Dermis microvascular lymphatic vessel endothelial cell (primary cell): ENCODE results near the gene COG7. TPM values are rescaled to one million over a fixed set of nuclear protein-coding genes. Genes with fewer than 3 reads are reported as not detected.
"Not testable (repeated sequence)": the region's sequence is repeated elsewhere in the genome, so short reads cannot be mapped to it uniquely, and the experiment has no call there.

Experiments
- DNase-seq, 2 donors: peaks; one replicate each; pipeline versions ENCODE4 v3.0.0 to v3.0.0-alpha.2; 2010; ENCODE audit warnings: low read depth in 2 of 2
- total RNA-seq: library from RNA; depleted of rRNA; stranded (reverse); fragments of >200 nt; gene quantifications from 2 replicates; pipeline ENCODE4 v1.2.1, GENCODE V29; 2014

COG7 gene
- 7.6 and 13.7 TPM in 2 replicates for total RNA-seq

DNA sequence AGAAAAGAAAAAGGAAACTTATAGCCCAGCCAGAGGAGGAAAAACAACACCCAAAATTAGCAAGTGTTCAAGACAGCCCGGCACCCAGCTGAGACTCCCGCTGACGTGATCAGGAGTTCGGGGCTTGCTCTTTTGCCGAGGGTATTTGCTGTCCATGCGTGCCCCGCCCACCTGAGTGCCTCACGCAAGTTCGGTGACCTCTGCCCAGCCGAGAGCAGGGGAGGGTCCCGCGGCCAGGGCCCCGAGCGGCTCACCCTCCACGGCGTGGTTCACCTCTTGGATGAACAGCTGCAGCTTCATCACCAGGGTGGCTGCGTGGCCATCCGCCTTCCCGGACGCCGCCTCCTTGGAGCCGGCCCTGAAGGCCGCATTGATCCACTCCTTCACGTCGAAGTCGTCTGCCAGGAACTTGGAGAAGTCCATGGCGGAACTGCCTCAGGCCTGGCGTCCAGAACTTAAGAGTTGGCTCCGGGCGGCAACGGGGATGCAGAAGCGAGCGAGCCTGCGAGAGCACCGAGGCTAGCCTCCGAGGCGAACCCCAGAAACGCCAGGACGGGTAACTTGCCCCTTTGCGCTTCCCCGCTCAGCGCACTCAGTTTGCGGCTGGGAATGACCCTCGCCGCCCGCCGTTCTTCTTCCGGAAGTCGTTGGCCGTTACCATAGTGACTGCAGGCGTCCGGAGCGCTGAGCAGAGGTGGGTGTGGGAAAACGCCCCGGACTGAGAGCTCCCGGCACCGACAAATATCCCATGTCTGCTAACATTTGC is at the start of gene COG7:
Gene COG7, minus strand, starts transcription at position 618 of the 766 bp plus-strand sequence. Its CDS starts 195 bp downstream, at position 423.
- peak; percentile 80 to 89 for DNase-seq

DNA sequence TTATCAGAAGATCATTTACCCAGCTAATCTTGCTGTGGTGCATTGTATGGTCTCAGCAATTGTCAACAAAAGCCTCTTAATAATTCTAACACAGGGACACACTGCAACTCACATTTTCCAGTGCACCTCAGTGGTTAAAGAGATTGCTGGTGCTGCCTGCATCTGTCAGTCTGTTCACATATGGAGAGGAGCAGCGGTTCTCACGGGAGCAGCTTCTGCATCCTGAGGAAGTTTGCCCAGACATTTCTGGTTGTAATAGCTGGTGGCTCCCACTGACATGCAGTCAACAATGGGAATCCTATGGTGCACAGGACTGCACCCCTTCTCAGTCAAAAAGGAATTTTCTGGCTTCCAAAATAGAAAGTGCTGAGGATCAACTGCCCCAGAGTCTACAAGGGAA is 49.5 kb upstream of the COG7 start:
- DNase-seq = peak; percentile 36 to 80

DNA sequence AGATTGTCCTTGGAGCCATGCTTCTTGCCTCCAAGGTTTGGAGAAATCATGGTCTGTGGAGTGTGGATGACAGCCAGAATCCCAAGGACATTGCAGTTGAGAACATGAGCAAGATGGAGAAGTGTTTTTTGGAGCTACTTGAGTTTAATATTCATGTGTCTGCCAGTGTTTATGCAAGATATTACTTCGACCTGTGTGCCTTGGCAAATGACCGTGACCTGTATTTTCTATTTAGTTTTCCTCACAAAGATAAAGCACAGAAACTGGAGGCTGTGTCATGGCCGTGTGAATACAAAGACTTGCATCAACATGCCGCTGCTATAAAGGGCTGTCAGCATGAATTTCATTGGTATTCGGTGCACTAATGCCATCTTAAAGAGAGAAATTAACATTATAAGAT is 48.3 kb upstream of the COG7 start:
- DNase-seq = no peak

DNA sequence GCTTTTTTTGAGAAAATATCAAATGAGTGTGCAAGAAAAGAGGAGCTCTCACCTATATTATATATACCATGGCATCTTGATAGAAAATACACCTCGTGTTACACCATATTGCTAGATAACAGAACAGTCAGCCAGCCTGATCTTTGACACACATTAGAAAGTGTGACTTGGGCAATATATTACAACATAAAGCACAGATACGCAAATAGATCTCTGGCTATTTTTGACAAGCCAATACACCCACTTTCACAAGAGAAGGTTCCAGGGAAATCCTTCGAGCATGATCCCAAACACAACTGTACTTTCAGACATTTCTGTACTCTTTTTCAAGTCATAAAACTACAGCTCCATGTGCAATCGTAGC is 47.9 kb upstream of the COG7 start:
- no peak for DNase-seq

DNA sequence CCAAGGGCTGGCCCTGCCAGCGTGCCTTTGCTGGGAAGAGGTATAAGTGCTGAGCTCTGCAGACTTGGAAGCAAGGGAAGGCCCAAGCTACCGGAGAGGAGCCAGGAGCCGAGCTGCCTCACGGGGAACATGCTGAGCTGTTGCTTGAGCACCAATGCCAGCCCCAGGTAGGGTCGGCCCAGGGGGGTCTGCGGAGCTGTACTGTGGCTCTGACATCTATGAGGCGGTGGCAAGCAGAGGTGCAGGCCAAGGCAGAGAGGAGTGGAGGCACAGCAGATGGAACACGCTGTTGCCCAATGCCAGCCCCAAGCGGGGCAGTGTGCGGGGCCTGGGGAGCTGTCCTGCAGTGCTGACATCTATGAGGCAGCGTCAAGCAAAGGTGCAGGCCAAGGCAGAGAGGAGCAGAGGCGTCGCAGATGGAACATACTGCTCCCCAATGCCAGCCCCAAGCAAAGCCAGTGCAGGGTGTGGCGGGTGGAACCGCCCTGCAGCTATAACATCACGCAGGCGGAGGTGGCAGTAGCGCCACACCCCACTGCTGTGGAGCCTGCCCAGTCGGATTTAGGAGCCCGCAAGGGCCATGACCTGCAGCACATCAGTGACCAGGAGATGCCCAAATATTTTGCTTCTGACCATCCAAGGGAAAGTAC is 47.3 kb upstream of the COG7 start:
- DNase-seq = no peak

DNA sequence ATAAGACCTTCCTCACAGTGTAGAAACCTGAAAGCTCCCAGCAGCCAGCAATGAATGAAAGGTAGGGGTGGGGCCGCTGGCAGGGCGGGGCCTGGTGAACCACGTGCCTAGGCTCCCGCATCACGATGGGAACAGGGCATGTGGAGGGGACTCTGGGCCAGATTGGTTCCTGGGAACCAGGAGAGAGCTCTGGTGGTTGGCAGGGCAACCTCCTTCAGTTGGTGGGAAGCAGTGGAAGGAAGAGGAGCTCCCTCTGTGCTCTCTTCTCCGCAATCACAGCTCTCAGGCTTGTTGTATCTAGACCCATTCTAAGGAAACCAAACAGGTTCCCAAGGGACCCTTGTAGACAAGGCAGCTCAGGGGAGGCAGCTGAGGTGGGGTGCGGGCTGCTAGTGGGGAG is 46.8 kb upstream of the COG7 start:
- no peak for DNase-seq

DNA sequence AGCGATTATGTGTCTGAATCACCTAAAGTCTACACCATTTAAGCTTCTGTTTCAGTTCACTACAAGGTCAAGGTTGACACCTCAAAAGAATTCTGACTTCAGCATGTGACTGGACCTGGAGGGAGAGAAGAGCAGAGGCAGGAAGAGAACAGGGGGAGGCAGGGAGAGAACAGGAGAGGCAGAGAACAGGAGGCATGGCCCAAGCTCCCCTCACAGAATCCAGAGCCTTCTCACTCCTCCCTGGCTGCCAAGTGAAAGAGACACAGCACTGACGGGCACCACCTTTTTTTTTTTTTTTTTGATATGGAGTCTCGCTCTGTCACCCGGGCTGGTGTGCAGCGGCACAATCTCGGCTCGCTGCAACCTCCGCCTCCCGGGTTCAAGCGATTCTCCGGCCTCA is 45.9 kb upstream of the COG7 start:
- no peak for DNase-seq

DNA sequence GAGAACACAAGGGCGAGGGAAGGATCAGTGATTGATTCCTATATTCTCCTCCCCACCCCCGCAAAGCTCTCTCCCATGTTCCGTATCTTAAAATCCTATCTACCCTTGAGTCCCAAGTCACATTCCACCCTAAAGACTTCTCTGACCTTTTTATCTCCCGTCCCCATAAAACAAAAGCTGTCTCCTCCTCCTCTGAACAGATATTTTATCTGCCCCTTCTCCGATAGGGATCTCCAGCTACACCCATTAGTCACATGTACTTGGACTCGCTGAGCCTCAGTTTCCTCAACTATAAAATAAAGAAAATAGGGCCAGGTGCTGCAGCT is 44.5 kb upstream of the COG7 start:
- DNase-seq = no peak

DNA sequence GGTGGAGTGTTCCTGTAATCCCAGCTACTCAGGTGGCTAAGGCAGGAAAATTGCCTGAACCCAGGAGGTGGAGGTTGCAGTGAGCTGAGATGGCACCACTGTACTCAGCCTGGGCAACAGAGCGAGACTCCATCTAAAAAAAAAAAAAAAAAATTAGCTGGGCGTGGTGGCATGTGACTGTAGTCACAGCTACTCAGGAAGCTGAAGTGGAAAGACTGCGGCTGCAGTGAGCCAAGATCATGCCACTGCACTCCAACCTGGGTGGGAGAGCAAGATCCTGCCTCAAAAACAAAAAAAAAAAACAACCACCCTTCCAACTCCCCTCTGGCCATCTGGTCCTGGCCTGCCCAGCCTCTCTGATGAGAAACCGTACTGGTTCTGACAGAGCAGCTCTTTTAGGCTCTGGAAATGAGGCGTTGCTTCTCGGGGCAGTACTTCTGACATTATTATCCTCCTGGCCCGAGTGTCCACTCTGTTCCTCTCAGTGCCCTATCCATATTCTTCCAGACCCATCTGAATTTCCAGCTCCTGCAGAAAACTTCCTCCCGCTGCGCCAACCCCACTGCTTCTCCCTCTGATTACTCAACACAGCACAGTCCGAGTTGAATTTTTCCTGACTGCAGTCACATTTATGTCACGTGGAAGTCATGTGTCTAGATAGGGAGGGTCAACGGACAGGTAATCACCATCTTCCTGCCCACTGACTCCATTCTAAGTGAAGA is 44.0 kb upstream of the COG7 start:
- peak; percentile 55 to 66 for DNase-seq

DNA sequence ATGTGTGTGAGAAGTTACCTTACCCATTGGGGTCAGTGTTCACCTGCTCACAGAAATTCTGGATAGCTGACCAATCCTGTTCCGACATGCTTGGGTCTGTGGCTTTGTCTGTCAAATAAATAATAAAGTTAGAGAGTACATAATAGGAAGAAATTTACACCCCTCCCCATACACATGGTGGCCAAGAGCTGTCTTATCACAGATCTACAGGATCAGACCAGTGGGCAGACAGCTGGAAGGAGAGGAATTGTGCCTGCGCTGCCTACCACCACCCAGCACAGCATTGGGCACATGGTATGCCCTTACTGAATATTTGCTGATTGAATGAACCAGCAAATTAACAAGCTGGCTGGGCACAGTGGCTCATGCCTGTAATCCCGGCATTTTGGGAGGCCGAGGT is 42.7 kb upstream of the COG7 start:
- no peak for DNase-seq

DNA sequence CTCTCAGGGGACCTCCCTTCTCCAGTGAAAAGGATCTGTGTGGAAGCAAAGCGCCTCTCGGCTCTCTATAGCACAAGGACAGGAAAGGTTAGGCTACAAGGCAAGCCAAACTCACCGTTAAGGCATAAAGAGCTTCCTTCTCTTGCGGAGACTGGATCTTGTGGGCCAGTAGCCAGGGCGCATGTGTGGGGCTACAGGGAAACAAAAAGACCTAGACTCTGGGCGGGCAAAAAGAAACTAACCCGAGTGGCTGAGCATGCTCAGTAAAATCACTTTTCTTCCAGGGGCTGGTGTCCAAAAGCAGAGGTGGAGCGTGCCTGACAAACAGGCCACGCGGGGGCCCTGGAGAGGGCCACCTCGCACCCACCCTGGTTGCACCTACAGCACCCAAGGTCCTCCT is 41.2 kb upstream of the COG7 start:
- DNase-seq = no peak

DNA sequence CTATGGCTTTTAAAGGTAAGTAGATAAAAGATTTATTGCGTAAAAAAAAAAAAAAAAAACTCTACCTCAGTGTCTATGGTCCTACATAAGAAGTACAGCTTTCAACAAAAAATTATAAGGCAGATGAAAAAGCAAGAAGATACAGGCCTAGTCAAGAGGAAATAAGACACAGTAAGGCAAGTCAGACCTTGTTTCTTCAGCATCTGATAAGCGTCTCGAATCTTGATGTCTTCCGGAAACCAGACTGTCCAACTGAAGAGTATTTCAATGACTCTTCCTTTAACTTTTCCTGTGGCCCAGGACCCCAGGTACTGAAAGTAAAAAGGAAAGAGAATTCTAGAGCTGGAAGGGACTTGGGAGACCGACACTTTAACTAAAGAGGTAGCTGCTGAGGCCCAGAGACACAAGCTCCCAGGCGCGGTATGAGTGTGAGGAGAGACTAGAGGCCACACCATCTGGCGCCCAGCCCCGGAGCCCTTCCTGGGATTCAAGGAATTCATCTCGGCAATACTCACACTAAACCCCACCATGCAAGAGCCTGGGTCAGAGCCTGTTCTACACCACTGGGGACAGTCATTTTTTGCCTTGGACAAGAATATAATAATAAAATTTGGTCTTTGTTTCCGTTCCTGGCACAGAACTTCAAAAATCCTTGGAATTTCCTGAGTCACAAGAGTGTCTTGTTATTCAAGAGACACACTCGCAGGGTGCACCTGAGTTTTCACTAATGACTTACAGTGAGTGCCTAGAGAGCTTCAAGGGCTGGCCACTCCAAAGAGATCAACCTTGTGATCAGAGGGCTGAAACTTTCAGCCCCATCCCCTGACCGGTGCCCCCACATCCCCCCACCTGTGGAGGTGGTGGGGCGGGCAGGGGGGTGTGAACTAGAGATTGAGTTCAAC is 38.8 kb upstream of the COG7 start:
- DNase-seq = peak in 1 of 2 donors; percentile 48

DNA sequence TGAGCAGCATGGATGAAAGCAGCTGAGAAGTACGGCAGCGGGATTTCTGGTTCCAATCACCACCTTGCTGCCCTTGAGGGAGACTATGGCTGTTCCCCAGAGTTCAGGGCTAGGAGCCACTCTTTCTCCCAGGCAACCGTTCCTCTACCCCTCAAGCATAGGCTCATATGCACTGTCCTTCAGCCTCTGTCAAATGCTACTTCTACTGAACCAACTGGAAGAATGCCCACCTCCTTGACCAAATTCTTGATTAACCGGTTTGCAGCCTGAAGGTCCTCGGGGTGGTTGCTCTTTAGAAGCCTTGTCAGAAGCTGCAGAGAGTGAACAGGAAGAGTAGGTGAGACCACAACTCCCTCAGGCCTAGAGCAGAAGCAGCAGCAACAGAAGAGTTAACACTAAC is 33.5 kb upstream of the COG7 start:
- no peak for DNase-seq

DNA sequence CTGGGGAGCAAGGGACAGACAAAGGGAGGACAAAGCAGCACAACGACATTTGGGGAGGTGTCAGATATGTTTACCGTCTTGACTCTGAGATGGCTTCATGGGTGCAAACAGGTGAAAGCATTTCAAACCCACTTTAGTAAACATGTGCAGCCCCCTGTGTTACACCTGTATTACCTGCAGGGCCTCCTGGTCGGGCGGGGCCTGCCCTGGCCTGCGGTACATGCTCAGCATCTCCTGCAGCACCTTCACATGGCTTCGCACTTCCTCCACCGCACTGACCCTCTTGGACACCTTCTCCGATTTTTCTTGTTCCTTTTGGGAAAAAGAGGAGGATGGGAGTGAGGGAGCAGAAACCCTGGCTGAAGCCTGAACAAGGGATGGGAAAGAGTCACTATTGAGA is 32.9 kb upstream of the COG7 start:
- DNase-seq = no peak

DNA sequence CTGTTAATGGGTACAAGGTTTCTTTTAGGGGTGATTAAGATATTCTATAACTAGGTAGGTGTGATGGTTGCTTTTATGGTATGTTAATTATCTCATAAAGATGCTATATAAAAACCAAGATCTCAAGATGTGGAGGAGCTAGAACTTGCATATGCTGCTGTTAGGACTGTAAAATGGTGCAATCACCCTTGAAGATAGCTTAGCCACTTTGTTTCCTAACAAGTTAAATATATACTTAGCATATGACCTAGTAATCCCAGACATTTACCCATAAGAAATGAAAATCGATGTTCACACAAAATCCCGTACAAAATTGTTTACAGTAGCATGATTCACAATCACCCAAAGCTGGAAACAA is 32.2 kb upstream of the COG7 start:
- no peak for DNase-seq

DNA sequence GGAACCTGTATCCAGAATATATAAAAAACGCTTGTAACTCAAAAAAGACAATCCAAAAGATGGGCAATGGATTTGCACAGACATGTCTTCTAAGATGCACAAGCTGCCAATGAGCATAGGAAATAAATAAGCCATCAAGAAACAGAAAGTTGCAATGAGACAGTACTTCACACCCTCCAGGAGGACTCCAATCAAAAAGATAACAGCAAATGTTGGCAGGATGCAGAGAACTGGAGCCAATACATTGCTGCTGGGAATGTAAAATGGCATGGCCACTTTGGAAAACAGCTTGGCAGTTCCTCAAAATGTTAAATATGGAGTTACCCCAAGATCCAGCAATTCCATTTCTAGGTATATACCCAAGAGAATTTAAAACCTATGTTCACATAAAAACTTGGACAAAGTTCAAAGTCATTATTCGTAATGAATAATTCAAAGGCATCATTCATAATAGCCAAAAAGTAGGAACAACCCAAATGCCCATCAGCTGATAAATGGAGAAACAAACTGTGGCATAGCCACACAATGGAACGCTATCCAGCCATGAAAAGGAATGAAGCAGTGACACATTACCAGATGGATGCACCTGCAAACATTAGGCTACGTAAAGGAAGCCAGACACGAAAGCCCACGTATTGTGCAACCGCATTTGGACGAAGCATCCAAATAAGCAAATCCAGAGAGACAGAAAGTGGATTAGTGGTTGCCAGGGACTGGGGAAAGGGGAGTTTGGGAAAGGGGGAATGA is 31.7 kb upstream of the COG7 start:
- no peak for DNase-seq

DNA sequence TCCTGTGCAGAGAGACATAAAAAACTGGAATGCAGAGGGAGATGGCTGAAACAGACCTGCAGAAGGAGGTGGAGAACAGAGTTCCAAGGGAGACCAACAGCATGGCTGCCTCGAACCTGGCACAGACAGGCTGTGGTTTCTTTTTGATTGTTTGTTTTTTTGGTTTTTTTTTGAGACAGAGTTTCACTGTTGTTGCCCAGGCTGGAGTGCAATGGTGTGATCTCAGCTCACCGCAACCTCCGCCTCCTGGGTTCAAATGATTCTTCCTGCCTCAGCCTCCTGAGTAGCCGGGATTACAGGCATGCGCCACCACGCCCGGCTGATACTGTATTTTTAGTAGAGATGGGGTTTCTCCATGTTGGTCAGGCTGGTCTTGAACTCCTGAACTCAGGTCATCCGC is 30.5 kb upstream of the COG7 start:
- not testable (repeated sequence) for DNase-seq

DNA sequence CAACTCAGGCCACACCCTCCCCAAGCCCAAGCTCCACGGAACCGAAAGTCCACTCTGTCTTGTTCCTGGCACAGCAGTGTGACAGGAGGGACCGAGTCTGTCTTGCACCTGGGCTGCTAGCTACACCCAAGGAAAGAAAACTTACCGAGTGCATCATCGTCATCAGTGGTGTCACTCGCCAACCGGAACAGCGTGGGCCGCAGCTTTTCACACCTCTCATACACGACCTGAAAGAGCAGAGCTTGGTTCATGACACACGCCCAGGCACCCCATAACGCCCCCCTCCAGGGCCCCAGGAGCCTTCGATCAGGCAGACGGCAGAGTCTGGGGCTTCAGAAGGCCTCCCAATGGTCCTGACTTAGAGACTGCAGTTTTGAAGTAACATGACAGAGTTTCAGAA is 29.8 kb upstream of the COG7 start:
- no peak for DNase-seq

DNA sequence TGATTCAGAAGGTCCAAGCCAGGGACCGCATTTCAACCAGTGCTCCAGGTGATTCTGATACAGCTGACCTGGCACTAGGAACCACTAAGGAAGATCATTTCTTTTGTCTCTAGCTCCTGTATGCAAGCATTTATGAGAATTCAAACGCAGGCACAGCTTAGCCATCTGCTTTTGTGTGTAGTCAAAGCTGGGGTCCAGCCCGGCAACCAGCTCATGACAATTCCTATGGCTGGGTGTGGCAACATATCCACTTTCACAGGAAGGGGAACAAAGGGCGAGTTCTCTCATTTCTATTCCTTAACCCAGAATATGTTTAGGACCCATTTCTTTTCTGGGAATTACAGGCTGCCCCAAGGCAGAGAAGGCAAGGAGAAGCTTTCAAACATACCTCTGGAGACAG is 27.3 kb upstream of the COG7 start:
- no peak for DNase-seq

DNA sequence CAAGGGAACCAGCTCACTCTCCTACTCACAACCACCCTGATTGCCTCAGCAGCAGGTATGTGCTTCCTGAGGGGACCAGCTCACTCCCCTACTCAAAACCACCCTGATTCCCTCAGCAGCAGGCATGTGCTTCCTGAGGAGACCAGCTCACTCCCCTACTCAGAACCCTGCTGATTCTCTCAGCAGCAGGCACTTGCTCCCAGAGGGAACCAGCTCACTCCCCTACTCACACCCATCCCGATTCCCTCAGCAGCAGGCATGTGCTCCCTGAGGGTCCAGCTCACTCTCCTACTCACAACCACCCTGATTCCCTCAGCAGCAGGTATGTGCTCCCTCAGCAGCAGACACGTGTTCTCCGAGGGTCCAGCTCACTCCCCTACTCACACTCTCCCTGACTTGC is 26.1 kb upstream of the COG7 start:
- DNase-seq = no peak

DNA sequence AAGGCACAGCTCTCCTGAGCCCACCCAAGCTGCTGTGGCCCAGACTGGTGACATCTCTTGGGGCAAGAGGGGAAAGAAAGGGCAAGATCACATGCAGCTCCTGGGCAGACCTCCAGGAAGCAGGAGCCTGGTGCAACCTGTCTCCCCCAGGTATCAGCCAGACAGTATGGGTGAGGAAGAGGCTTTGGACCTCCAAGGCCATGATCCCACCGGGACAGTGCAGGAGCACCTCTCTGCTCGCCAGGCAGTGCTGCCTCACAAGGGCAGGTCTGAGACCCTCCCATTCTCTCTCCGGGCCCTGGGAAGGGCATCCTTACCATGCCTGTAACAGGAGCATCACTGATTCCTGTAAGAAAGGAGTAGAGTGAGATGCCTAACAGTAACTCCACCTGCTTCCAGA is 25.6 kb upstream of the COG7 start:
- DNase-seq = no peak
